Stomach smooth muscle (tissue), 2 donors: ENCODE data around the gene NAT9.

Experiments used
- H3K27ac ChIP-seq: one replicate; pipeline ENCODE4 v1.7.0; 2013; ENCODE audit warnings: mild to moderate bottlenecking, low read length, inconsistent platforms
- H3K27me3 ChIP-seq, 2 donors: one replicate each; pipeline ENCODE4 v1.7.0; 2013; ENCODE audit warnings: low read length in 2 of 2; ENCODE audit not compliant: insufficient read depth in 2 of 2, control insufficient read depth in 1 of 2
- H3K36me3 ChIP-seq, 2 donors: one replicate each; pipeline ENCODE4 v1.7.0; 2013; ENCODE audit warnings: low read length in 2 of 2; ENCODE audit not compliant: control insufficient read depth in 2 of 2, insufficient read depth in 2 of 2
- H3K4me1 ChIP-seq: one replicate; pipeline ENCODE4 v1.7.0; 2013; ENCODE audit warnings: low read length; ENCODE audit not compliant: control insufficient read depth, insufficient read depth
- H3K4me3 ChIP-seq, 2 donors: one replicate each; pipeline ENCODE4 v1.7.0; 2013; ENCODE audit warnings: low read length in 2 of 2
- H3K9ac ChIP-seq, 2 donors: one replicate each; pipeline ENCODE4 v1.7.0; 2013; ENCODE audit warnings: low read length in 2 of 2, mild to moderate bottlenecking in 1 of 2
- H3K9me3 ChIP-seq, 2 donors: one replicate each; pipeline ENCODE4 v1.7.0; 2013; ENCODE audit warnings: low read length in 2 of 2; ENCODE audit not compliant: control insufficient read depth in 2 of 2
- donor health status: healthy.
- donor health status: Pancreatic carcinoma.

NAT9 gene

DNA sequence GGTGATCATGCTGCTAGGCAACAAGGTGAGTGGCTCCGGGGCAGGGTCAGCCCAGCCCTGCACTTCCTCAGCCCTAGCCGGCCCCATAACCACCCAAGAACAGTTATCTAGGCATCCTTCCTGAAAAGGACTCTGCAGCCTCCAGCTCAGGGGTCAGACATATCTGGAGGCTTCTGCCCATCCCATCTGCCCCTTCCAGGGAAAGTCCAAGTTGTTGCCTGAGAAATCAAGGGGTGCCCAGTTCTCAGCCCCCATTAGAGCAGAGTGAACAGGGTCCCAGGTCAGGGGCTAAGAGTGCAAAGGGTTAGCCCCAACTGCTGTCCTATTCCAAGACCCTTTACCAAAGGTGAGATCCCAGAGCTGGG is 31.8 kb downstream of the NAT9 start:
- no peak overlapping the region for H3K27ac ChIP-seq
- no peaks in the 10 kb centered on the region for H3K9me3 ChIP-seq
- H3K4me1 ChIP-seq = peaks cover 16% of the 10 kb centered on the region

DNA sequence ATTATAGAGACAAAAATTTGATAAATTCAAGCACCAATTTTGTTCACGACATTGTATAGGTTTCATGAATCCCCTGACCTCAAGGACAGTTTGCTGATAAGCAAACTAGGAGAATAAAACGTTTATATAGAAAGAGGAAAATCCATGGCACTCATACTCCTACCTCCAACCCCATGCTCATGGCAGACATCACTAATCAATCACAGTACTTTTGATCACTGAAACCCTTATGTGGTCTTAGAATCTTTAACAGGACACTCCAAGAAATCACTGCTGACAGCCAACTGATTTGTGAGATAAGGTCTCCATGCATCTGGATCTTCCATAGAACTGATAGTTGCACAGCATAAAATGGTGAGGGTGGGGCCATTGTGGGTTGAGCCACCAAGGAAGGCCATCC is 32.4 kb downstream of the NAT9 start:
- H3K4me3 ChIP-seq = no peak overlapping the region
- peaks cover 11% of the 10 kb centered on the region for H3K4me1 ChIP-seq
- H3K9ac ChIP-seq = peak overlapping the region in 1 of 2 donors; percentile 29
- H3K27ac ChIP-seq = no peak overlapping the region
- no peaks in the 10 kb centered on the region for H3K36me3 ChIP-seq
- peaks cover 22 to 28% of the 10 kb centered on the region in 2 donors for H3K27me3 ChIP-seq
- H3K9me3 ChIP-seq = no peaks in the 10 kb centered on the region

More for the DNA sequence above, 31.8 kb downstream of the NAT9 start:
- Histone ChIP-seq H3K27me3 (peaks cover 16 to 26% of the 10 kb centered on the region in 2 donors), H3K4me3 (peak overlapping the region in 1 of 2 donors; percentile 60), H3K36me3 (no peaks in the 10 kb centered on the region), H3K9ac (no peak overlapping the region)

DNA sequence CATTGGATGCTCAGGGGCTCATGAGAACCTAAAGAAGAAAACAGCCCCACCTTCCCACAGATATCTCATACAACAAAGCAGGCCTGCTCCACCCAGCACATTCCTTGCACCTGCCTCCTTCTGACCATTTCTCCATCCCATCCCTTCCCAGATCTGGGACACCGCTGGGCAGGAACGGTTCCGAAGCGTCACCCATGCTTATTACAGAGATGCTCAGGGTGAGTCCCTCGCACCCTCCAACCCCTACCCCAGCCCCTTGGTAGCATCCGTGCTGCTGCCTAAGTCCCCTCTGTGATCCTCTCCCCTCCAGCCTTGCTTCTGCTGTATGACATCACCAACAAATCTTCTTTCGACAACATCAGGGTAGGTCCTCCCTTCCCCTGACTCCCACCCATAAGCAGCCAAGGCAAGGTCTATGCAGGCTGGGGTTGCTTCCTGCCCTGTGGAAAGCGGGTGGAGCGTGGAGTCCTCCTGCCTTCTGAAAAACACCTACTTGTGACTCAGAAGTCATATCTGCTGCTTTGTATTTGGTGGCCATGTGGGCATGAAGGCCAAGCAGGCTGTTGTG is 33.1 kb downstream of the NAT9 start:
- peaks cover 12% of the 10 kb centered on the region for H3K4me1 ChIP-seq
- H3K27ac ChIP-seq = no peak overlapping the region
- peaks cover 29 to 31% of the 10 kb centered on the region in 2 donors for H3K27me3 ChIP-seq
- no peaks in the 10 kb centered on the region for H3K36me3 ChIP-seq
- H3K4me3 ChIP-seq = no peak overlapping the region
- H3K9ac ChIP-seq = no peak overlapping the region
- no peaks in the 10 kb centered on the region for H3K9me3 ChIP-seq

DNA sequence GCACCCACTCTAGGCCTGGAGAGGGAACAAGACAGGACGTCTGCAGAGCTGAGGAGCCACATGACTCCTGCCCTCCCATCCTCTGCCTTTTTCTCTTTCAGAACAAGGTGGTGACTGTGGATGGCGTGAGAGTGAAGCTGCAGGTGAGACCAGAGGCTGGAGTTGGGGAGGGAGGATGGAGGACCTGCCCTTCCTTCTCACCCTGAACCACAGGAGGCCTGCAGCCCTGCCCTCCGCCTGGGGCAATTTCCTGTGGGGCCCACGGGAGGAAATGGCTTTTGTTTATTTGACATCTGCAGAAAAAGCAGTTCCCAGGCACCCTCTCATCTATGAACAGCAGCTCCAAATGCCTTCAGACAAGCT is 34.0 kb downstream of the NAT9 start:
- Histone ChIP-seq H3K4me1 (peaks cover 20% of the 10 kb centered on the region), H3K9ac (no peak overlapping the region), H3K27me3 (peaks cover 38 to 41% of the 10 kb centered on the region in 2 donors)

DNA sequence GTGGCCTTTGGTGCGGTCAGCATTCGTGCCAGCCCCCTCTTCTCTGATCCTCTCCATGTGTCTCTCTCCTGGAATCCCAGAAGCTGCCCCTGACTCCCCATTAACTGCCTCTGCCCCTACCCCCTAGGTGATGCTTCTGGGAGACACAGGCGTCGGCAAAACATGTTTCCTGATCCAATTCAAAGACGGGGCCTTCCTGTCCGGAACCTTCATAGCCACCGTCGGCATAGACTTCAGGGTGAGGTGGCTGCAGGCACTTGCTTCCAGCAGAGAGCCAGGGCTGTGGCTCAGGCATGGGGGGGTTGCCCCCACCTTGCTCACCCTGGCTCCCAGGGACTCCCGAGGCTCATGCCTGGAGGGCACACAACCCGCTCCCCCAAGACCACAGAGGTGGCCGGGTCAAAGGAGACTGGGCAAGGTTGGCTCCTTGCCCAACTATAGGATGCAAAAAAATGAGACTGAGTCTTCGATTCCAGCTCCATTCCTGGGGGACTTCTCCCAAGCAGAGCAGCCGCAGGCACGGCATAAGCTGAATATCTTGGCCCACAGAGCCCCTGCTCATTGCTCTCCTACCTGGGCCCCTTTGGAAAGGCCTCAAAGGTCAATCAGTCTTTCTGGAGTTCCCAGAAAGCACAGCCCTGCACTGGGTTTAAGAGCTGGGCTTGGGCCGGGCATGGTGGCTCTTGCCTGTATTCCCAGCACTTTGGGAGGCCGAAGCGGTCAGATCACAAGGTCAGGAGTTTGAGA is 35.3 kb downstream of the NAT9 start:
- no peak overlapping the region for H3K27ac ChIP-seq
- H3K9me3 ChIP-seq = no peaks in the 10 kb centered on the region
- no peak overlapping the region for H3K9ac ChIP-seq
- H3K36me3 ChIP-seq = no peaks in the 10 kb centered on the region
- no peak overlapping the region for H3K4me3 ChIP-seq
- H3K27me3 ChIP-seq = peaks cover 41 to 51% of the 10 kb centered on the region in 2 donors
- H3K4me1 ChIP-seq = peaks cover 21% of the 10 kb centered on the region

More for the DNA sequence above, 34.0 kb downstream of the NAT9 start:
- Histone ChIP-seq H3K9me3 (no peaks in the 10 kb centered on the region), H3K27ac (no peak overlapping the region), H3K36me3 (no peaks in the 10 kb centered on the region), H3K4me3 (no peak overlapping the region)

DNA sequence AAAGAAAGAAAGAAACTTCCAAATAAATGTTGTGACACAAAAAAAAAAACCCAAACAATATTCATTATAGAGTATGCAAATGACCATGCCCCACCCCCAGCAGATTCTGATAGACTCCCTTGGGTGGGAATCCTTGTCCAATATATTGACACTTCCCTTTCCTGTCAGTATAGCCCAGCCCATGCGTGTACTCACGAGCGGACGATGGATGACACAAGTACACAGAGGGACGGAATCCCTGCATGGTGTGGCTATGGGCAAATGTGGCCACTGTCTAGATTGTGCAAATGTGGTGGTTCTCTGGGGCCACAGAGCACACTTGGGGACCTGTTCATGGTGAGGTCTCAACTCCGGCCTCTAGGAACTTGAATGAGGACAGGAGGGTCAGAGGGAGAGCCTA is 36.0 kb downstream of the NAT9 start:
- no peak overlapping the region for H3K9ac ChIP-seq
- H3K27me3 ChIP-seq = peaks cover 41 to 51% of the 10 kb centered on the region in 2 donors
- H3K36me3 ChIP-seq = no peaks in the 10 kb centered on the region
- H3K4me3 ChIP-seq = no peak overlapping the region
- no peak overlapping the region for H3K27ac ChIP-seq
- no peaks in the 10 kb centered on the region for H3K9me3 ChIP-seq
- peaks cover 21% of the 10 kb centered on the region for H3K4me1 ChIP-seq

DNA sequence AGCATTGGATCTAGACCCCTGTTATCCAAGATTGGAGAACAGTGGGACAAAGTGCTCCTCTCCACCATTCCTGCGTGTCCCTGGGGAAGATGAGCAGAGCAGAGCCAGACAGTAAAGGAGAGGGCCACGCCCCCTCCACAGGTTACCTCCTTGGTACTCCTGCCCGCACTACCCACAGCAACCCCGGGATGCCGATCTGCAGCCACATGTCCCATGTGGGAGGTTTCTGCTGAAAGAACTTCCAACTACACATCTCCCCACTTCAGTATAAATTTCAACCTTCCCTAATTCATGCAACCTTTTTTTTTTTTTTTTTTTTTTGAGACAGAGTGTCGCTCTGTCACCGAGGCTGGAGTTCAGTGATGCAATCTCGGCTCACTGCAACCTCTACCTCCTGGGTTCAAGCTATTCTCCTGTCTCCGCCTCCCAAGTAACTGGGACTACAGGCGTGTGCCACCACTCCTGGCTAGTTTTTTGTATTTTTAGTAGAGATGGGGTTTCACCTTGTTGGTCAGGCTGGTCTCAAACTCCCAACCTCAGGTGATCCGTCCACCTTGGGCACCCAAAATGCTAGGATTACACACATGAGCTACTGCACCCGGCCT is 36.8 kb downstream of the NAT9 start:
- no peaks in the 10 kb centered on the region for H3K9me3 ChIP-seq
- no peak overlapping the region for H3K4me3 ChIP-seq
- no peak overlapping the region for H3K9ac ChIP-seq
- H3K36me3 ChIP-seq = no peaks in the 10 kb centered on the region
- peaks cover 15% of the 10 kb centered on the region for H3K4me1 ChIP-seq
- no peak overlapping the region for H3K27ac ChIP-seq
- H3K27me3 ChIP-seq = peaks cover 41 to 49% of the 10 kb centered on the region in 2 donors

DNA sequence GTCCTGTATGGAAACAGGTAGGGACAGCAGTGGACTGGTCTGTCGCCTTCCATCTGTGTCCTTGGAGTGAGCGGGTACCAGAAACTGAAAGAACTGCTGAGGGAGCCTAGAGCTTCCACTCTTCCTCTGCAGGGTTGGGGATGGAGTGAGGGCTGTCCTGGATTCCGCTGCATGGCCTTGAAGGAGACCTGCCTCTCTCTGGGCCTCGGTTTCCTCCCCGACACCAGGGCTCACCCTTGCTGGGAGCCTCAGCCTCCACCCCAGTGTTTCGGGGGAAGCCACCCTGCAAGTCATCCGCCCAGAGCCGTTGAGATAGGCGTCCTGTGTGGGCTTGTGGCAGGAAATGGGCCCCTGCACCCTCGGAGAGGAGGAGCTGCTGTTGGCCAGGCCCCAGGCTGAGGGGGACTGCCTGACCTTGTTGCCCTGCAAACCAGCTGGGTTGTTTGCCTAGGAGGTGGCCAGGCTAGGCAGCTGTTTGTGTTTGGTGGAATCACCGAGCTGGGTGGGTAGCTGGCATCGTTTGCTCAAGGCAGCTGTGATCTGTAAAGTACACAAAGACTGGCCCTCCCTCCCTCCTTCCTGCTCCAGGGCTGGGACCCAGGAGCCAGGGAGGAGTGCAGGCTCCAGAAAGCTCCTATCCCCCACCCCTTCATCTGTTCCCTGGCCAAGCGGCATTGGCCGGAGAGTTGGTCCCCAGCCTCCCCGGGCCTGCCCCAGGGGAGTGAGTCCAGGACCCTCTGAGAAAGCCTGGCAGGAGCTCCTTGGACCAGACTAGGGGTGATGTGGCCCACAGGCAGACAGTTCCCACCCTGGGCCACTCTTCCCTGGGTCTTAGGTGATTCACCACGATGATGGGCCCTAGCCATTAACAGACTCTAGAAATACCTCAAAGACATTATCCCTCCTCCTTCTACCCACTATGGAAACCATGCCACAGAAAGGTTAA is 37.8 kb downstream of the NAT9 start:
- Histone ChIP-seq H3K9ac (peak overlapping the region in 1 of 2 donors; percentile 42), H3K27me3 (peaks cover 44 to 58% of the 10 kb centered on the region in 2 donors), H3K4me1 (peaks cover 15% of the 10 kb centered on the region), H3K36me3 (no peaks in the 10 kb centered on the region), H3K27ac (no peak overlapping the region), H3K4me3 (peak overlapping the region; percentile 43 to 44), H3K9me3 (no peaks in the 10 kb centered on the region)

DNA sequence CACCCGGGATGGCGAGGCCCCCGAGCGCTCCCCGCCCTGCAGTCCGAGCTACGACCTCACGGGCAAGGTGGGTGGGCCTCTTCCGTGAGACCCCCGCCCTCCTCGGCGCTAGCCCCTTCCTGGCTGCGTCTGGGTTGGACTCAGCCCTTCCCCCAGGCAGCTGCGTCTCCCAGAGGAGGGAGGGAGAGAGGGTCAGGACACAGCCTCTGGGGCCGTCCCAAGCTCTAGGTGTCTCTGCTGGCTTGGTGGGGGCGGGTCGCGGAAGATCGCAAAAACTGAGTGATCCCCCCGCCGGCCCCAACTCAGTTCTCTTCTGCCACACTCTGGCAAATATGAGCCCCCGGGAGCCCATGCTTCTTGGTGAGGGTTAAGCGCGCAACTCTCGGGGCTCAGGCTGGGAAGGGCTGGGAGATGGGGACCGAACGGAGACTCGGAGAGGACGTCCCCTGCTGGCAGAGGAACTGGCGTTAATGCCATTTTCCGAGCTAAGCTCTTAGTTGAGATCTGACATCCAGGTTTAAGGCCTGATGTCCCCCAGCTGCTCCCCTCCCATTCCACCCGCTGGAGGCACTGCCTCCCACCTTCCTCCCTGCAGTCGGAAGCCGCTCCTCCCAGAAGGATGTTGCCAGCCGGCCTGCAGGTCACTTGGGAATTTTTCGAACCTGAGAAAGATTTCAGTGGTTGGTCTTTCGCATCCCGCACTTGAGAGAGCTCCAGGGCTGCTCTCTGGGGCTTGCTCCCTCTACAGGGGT is 38.7 kb downstream of the NAT9 start:
- H3K36me3 ChIP-seq = no peaks in the 10 kb centered on the region
- peaks cover 51 to 66% of the 10 kb centered on the region in 2 donors for H3K27me3 ChIP-seq
- no peak overlapping the region for H3K27ac ChIP-seq
- no peak overlapping the region for H3K9ac ChIP-seq
- peaks cover 15% of the 10 kb centered on the region for H3K4me1 ChIP-seq
- peak overlapping the region; percentile 43 to 52 for H3K4me3 ChIP-seq
- H3K9me3 ChIP-seq = no peaks in the 10 kb centered on the region
